Measurements from ENCODE around the gene GNB5.

The GNB5 gene

GRCh38 chr15:52121006-52121405, 70.2 kb downstream of the GNB5 start:
- Mint-ChIP-seq H3K4me1 (no peaks in the 10 kb centered on the region), H3K9me3 (no peaks in the 10 kb centered on the region), H3K4me3 (no peak overlapping the region), H3K27ac (no peak overlapping the region), H3K27me3 (no peaks in the 10 kb centered on the region), H3K36me3 (peaks cover 22% of the 10 kb centered on the region)
- ATAC-seq: no peak

DNA sequence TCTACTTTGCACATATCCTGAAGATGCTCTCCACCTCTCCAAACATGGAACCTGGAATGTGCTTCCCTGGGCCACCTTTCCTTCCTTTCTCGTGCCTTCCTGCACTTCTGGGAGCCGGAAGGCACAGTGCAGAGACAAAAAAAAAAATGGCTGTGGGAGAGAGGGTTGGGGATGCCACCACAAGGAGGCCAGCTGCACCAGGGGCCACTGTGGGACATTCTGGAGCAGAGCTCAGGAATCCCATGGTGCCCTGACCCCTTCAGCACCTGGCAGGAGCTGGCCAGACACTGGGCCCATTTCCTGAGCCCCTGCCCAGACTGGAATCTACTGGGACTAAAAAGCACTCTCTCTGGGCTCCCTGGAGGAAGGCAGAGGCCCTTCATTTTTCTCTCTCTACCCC, 70.7 kb downstream of the GNB5 start:
- no peaks in the 10 kb centered on the region for H3K4me1 Mint-ChIP-seq
- no peak overlapping the region for H3K4me3 Mint-ChIP-seq
- H3K27me3 Mint-ChIP-seq: no peaks in the 10 kb centered on the region
- peaks cover 22% of the 10 kb centered on the region for H3K36me3 Mint-ChIP-seq
- no peak overlapping the region for H3K27ac Mint-ChIP-seq
- H3K9me3 Mint-ChIP-seq: no peaks in the 10 kb centered on the region
- ATAC-seq: no peak

DNA sequence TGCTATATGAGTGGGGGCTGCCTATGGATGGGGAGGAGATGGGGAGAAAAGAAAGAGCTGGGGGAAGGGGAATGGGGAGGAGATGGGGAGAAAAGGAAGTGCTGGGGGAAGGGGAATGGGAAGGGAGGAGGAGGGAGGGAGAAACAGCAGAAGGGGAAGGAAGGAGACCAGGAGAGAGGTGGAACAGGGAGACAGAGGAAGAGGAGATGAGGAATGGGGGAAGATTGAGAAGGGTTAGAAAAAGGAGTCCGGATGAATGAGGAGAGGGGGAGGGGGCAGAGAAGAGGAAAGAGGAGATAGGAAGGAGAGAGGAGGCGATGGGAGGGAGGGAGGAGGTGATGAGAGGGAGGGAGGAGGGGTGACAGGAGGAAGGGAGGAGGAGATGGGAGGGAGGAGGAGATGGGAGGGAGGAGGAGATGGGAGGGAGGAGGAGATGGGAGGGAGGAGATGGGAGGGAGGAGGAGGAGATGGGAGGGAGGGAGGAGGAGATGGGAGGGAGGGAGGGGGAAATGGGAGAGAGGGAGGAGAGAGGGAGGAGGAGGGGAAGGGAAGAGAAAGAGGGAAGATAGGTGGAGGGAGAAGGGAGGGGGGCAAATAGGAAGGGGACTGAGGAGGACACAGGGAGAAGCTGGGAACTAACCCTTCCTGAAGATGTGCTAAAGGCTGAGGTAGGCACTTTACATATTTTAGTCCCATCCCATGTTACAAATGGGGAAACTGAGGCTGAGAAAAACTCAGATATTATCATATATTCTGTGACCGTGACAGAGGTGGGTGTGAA, 72.0 kb downstream of the GNB5 start:
- Mint-ChIP-seq H3K4me1 (no peaks in the 10 kb centered on the region), H3K27ac (no peak overlapping the region), H3K36me3 (peaks cover 14% of the 10 kb centered on the region), H3K4me3 (no peak overlapping the region), H3K27me3 (no peaks in the 10 kb centered on the region), H3K9me3 (no peaks in the 10 kb centered on the region)
- no peak for ATAC-seq

DNA sequence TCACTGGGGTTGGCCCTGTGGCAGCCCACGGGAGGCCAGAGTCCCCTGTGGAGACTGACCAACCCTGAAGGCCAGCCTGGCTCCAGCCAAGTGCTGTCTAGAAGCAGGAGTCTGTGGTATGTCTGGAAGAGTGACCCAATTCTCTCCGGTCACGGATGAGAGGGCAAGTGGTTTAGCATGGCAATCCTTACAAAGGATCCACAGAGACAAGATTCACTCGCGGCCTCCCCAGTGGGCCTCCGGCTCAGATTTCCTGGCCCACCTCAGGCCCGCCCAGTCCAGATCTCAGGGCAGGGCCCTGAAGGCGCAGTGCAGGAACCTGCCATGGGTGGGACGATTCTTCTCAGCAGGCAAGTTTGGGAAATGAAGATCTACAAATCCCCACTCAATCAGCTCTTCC, 73.6 kb downstream of the GNB5 start:
- H3K36me3 Mint-ChIP-seq: peaks cover 5% of the 10 kb centered on the region
- no peak for ATAC-seq
- H3K27me3 Mint-ChIP-seq: no peaks in the 10 kb centered on the region
- no peaks in the 10 kb centered on the region for H3K9me3 Mint-ChIP-seq
- H3K4me1 Mint-ChIP-seq: no peaks in the 10 kb centered on the region
- no peak overlapping the region for H3K4me3 Mint-ChIP-seq
- H3K27ac Mint-ChIP-seq: no peak overlapping the region

DNA sequence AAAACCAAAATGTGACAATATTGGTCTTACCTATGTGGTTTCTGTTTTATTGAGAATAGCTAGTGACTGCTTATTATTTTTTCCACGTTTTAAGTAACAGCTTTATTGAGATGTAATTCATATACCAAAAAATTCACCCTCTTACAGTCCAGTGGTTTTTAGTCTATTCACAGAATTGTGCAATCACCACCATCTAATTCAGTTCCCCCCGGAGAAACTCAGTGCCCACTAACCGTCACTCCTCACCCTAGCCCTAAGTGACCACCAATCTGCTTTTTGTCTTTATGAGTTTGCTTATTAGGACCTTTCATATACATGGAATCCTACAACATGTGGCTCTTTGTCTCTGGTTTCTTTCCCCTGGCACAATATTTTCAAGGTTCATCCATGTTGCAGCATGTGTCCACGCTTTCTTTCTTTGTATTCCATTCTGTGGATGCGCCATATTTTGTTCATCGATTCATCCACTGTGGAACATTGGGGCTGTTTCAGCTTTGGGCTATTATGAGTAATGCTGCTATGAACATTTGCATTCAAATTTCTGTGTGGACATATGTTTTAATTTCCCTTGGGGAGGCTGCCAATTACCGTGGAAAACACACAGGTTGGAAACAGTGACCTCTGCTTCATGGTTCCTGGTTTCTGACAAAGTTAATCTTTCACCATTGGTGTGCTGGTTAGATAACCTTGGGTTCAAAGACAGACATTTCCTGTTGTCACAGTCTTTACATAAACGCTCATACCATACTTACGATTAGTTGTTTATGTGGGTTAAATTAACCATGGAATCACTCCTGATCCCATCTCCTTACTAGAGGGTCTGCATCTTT, 75.4 kb downstream of the GNB5 start:
- peaks cover 8% of the 10 kb centered on the region for H3K4me1 Mint-ChIP-seq

DNA sequence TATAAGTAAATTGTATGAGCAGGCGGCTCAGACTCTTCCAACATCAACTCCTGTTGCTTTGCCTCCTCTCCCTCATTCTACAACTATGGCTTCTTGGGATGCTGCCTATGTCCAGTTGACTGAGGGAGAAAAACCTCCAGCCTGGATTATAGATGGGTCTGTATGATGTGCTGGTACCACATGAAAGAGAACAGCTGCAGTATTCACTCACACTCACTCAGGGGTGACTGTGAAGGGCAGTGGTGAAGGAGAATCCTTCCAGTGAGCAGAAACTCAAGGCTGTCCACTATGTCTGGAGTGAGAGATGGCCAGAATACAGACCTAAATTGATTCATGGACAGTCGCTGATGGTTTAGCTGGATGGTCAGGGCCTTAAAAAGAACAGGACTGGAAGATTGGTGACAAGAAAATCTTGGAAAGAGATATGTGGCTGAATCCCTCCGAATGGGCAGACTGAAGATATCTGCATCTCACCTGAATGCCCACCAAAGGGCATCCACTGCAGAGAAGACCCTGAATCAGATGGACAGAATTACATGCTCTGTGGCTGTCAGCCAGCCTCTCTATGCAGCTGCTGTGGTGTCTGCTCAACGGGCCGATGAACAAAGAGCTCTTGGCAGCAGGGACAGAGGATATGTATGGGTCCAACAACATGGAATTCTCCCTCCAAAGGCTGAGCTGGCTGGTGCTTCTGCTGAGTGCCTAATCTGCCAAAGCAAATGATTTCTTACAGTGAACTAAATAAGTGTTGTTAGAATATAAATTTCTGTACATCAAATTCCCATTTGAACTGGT, 76.7 kb downstream of the GNB5 start:
- no peaks in the 10 kb centered on the region for H3K9me3 Mint-ChIP-seq
- peaks cover 21% of the 10 kb centered on the region for H3K4me1 Mint-ChIP-seq
- ATAC-seq: no peak
- no peak overlapping the region for H3K4me3 Mint-ChIP-seq
- no peak overlapping the region for H3K27ac Mint-ChIP-seq
- H3K36me3 Mint-ChIP-seq: no peaks in the 10 kb centered on the region
- peaks cover 8% of the 10 kb centered on the region for H3K27me3 Mint-ChIP-seq

More for the DNA sequence above, 75.4 kb downstream of the GNB5 start:
- Mint-ChIP-seq H3K27me3 (peaks cover 7% of the 10 kb centered on the region), H3K27ac (no peak overlapping the region), H3K36me3 (peaks cover under 1% of the 10 kb centered on the region), H3K9me3 (no peaks in the 10 kb centered on the region), H3K4me3 (no peak overlapping the region)
- no peak for ATAC-seq

DNA sequence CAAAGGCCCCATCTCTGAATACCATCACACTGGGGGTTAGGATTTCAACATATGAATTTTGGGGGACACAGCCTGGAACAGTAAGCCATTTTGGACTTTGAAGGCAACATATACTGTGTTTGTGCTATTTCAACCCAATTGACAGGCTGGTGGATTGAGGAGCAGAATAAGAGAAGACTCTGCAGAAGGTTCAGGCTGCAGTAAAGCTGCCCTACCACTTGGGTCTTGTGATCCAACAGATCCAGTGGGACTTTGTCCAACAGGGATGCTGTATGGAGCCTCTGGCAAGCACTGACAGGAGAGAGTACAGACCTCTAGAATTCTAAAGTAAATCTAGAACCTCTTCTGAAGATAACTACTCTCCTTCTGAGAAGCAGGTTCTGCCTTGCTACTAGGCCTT, 77.5 kb downstream of the GNB5 start:
- no peak overlapping the region for H3K27ac Mint-ChIP-seq
- H3K4me3 Mint-ChIP-seq: no peak overlapping the region
- peaks cover 29% of the 10 kb centered on the region for H3K4me1 Mint-ChIP-seq
- ATAC-seq: no peak
- H3K36me3 Mint-ChIP-seq: no peaks in the 10 kb centered on the region
- H3K9me3 Mint-ChIP-seq: no peaks in the 10 kb centered on the region
- peaks cover 8% of the 10 kb centered on the region for H3K27me3 Mint-ChIP-seq

- no peak for ATAC-seq
- Mint-ChIP-seq H3K9me3 (no peaks in the 10 kb centered on the region), H3K4me3 (peak overlapping the region; percentile 26), H3K27ac (no peak overlapping the region), H3K4me1 (peaks cover 31% of the 10 kb centered on the region), H3K27me3 (peaks cover 8% of the 10 kb centered on the region), H3K36me3 (no peaks in the 10 kb centered on the region)
These were observed 78.0 kb downstream of the GNB5 start for GRCh38 chr15:52113235-52113634.

- Mint-ChIP-seq H3K36me3 (no peaks in the 10 kb centered on the region), H3K4me1 (peaks cover 33% of the 10 kb centered on the region), H3K27me3 (peaks cover 8% of the 10 kb centered on the region), H3K4me3 (peak overlapping the region; percentile 82), H3K9me3 (no peaks in the 10 kb centered on the region), H3K27ac (peak overlapping the region; percentile 89)
- ATAC-seq: peak; percentile 73
These were observed 78.9 kb downstream of the GNB5 start for GRCh38 chr15:52112203-52112750.

GRCh38 chr15:52111517-52112202, 79.5 kb downstream of the GNB5 start:
- Mint-ChIP-seq H3K27ac (peak overlapping the region; percentile 89), H3K9me3 (no peaks in the 10 kb centered on the region), H3K4me3 (peak overlapping the region; percentile 82), H3K4me1 (peaks cover 39% of the 10 kb centered on the region), H3K27me3 (peaks cover 8% of the 10 kb centered on the region), H3K36me3 (no peaks in the 10 kb centered on the region)
- no peak for ATAC-seq

GRCh38 chr15:52109559-52110451, 81.4 kb downstream of the GNB5 start:
- no peaks in the 10 kb centered on the region for H3K9me3 Mint-ChIP-seq
- ATAC-seq: peak; percentile 84
- peak overlapping the region; percentile 65 for H3K4me3 Mint-ChIP-seq
- no peaks in the 10 kb centered on the region for H3K36me3 Mint-ChIP-seq
- H3K27me3 Mint-ChIP-seq: peaks cover 8% of the 10 kb centered on the region
- H3K27ac Mint-ChIP-seq: peak overlapping the region; percentile 89
- peaks cover 40% of the 10 kb centered on the region for H3K4me1 Mint-ChIP-seq

DNA sequence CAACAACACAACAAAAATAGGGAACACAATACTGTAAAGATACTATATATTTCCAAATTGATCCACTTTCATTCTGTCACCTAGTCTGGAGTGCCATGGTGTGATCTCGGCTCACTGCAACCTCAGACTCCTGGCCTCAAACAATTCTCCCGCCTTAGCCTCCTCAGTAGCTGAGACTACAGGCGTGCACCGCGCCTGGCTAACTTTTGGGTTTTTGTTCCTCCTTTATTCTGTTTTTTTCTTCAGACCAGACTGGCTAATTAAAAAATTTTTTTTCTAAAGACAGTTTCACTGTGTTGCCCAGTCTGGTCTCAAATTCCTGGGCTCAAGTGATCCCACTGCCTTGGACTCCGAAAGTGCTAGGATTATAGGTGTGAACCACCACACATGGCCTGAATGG, 84.0 kb downstream of the GNB5 start:
- Mint-ChIP-seq H3K36me3 (no peaks in the 10 kb centered on the region), H3K4me3 (no peak overlapping the region), H3K27ac (no peak overlapping the region), H3K9me3 (no peaks in the 10 kb centered on the region), H3K4me1 (peaks cover 66% of the 10 kb centered on the region), H3K27me3 (peaks cover 8% of the 10 kb centered on the region)
- ATAC-seq: no peak

- no peak overlapping the region for H3K27ac Mint-ChIP-seq
- no peak for ATAC-seq
- H3K27me3 Mint-ChIP-seq: peaks cover 8% of the 10 kb centered on the region
- peaks cover 3% of the 10 kb centered on the region for H3K9me3 Mint-ChIP-seq
- no peaks in the 10 kb centered on the region for H3K36me3 Mint-ChIP-seq
- no peak overlapping the region for H3K4me3 Mint-ChIP-seq
- peaks cover 71% of the 10 kb centered on the region for H3K4me1 Mint-ChIP-seq
These were observed 84.6 kb downstream of the GNB5 start for GRCh38 chr15:52106641-52107040.

DNA sequence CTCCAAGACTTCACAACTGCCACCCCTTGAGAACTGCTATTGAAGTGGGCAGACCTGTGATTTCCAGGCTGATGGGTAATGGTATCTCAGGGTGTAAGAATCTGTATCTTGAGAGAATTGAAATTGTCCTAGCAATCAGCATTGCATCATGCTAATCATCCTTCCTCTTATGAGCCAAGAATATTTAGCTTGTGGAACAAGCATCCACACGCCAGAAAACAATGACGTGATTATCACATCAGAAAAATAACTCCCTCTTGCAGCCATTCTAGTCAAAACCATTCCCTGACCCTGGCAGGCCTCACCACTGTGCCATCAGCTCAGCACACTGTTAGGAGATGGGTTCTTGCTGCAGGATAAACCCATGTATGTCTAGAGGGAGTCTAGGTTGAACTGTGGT, 85.3 kb downstream of the GNB5 start:
- peaks cover 64% of the 10 kb centered on the region for H3K4me1 Mint-ChIP-seq
- H3K27ac Mint-ChIP-seq: no peak overlapping the region
- peaks cover 3% of the 10 kb centered on the region for H3K9me3 Mint-ChIP-seq
- no peak for ATAC-seq
- no peaks in the 10 kb centered on the region for H3K36me3 Mint-ChIP-seq
- no peak overlapping the region for H3K4me3 Mint-ChIP-seq
- peaks cover 2% of the 10 kb centered on the region for H3K27me3 Mint-ChIP-seq

Data from stimulated activated memory B cell treated with anti-CD40 and anti-IgM and Interleukin-4, amounts not matched to agents 10 μg/mL and 1 μg/mL and 100 μg/mL, for 72 hours (primary cell).